Subcutaneous adipose tissue (tissue), 4 donors: ENCODE data around the gene ATP2B2. TPM values are rescaled to one million over a fixed set of nuclear protein-coding genes. Genes with fewer than 3 reads are reported as not detected.

ENCODE experiments used
- total RNA-seq, 4 donors: library from RNA; depleted of rRNA; stranded (reverse); fragments of >200 nt; gene quantifications; one replicate each; pipeline ENCODE4 v1.1.0, GENCODE V29; 2016
- TF ChIP-seq, protein P1 (sequence below): fragments of 450-650 bp; IDR thresholded peaks from one replicate; pipeline ENCODE4 v1.5.1; 2016; ENCODE audit warnings: low read depth, mild to moderate bottlenecking, control low read depth, antibody characterized with exemption, moderate library complexity

ATP2B2 gene
- total RNA-seq, 4 donors from 2014 or later: 0.34 to 0.44 TPM; not detected in 2

GRCh38 chr3:10342781-10343180 is 162.6 kb downstream of the ATP2B2 start:
- TF ChIP-seq, protein P1, sequence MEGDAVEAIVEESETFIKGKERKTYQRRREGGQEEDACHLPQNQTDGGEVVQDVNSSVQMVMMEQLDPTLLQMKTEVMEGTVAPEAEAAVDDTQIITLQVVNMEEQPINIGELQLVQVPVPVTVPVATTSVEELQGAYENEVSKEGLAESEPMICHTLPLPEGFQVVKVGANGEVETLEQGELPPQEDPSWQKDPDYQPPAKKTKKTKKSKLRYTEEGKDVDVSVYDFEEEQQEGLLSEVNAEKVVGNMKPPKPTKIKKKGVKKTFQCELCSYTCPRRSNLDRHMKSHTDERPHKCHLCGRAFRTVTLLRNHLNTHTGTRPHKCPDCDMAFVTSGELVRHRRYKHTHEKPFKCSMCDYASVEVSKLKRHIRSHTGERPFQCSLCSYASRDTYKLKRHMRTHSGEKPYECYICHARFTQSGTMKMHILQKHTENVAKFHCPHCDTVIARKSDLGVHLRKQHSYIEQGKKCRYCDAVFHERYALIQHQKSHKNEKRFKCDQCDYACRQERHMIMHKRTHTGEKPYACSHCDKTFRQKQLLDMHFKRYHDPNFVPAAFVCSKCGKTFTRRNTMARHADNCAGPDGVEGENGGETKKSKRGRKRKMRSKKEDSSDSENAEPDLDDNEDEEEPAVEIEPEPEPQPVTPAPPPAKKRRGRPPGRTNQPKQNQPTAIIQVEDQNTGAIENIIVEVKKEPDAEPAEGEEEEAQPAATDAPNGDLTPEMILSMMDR: no peak

- TF ChIP-seq, protein P1: no peak
Measured at GRCh38 chr3:10341901-10342398, 163.4 kb downstream of the ATP2B2 start.

- TF ChIP-seq, protein P1: no peak
Measured at GRCh38 chr3:10340476-10340875, 164.9 kb downstream of the ATP2B2 start.

- TF ChIP-seq, protein P1: no peak
Measured at GRCh38 chr3:10340046-10340445, 165.3 kb downstream of the ATP2B2 start.

DNA sequence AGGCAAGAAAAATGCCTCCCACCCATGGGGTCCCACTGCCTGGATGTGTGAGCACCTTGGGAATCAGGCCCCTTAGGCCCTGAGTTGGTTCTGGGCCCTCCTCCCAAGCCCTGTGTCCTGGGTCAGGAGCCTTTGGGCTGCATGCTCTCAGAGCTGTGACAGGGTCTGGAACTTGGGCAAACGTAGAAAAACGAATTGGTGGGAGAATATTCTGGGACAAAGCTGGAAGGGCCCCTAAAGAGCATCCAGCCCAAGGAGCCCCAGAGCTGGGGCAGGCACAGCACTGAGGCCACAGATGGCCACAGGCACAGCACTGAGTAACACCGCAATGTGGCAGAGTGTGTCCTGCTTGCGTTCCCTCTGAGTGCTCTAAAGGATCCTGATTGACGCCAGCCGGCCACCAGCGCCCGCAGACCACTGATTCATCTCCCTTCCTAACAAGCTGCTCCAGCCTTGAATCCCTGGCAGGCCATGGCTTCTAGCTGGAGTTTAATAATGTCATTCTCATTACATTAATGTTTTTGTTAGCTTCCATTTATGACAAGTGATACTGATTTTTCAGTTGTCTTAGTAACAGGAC is 165.9 kb downstream of the ATP2B2 start:
- TF ChIP-seq, protein P1: no peak

- TF ChIP-seq, protein P1: no peak
Measured at GRCh38 chr3:10338591-10339353, 166.6 kb downstream of the ATP2B2 start.

DNA sequence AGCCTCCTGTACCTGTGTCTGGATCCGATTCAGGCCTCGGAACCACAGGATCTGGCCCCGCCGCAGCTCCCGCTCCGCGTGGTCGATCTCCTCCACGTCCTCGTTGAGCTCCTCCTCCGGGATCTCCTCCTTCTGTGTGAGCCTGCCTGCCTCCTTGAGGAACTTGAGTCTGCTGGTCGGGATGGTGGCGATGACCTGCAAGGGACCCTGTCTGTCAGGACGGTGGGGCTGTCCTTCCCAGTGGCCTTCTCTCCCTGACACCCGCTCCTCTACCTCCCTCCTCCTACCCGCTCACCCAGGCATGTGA is 167.3 kb downstream of the ATP2B2 start:
- TF ChIP-seq, protein P1: no peak
